BLaER1 treated with 17β-estradiol and CSF1 and Interleukin-3, amounts not matched to agents 10 nM and 100 nM (cell line): ENCODE data around the gene PPFIA2.

Source experiments
- H3K27ac ChIP-seq, 11 experiments: shearing (Covaris generic); formaldehyde crosslinking; 2 replicates each; pipeline ENCODE4 v1.8.1; 2022
- H3K27me3 ChIP-seq, 11 experiments: shearing (Covaris generic); formaldehyde crosslinking; 2 replicates each; pipeline ENCODE4 v1.8.1; 2022
- H3K36me3 ChIP-seq, 11 experiments: shearing (Covaris generic); formaldehyde crosslinking; 2 replicates each; pipeline ENCODE4 v1.8.1; 2022
- H3K4me1 ChIP-seq, 10 experiments: shearing (Covaris generic); formaldehyde crosslinking; 2 replicates each; pipeline ENCODE4 v1.8.1; 2022
- H3K4me2 ChIP-seq, 11 experiments: shearing (Covaris generic); formaldehyde crosslinking; 2 replicates each; pipeline ENCODE4 v1.8.1; 2022
- H3K4me3 ChIP-seq, 10 experiments: shearing (Covaris generic); formaldehyde crosslinking; 2 replicates each; pipeline ENCODE4 v1.8.1; 2022
- H3K9ac ChIP-seq, 11 experiments: shearing (Covaris generic); formaldehyde crosslinking; 2 replicates each; pipeline ENCODE4 v1.8.1; 2022
- H3K9me3 ChIP-seq, 11 experiments: shearing (Covaris generic); formaldehyde crosslinking; replicated peaks in 1 of 11; 2 replicates each; pipeline ENCODE4 v1.8.1; 2022
- H4K20me1 ChIP-seq, 11 experiments: shearing (Covaris generic); formaldehyde crosslinking; 2 replicates each; pipeline ENCODE4 v1.8.1; 2022
- Cebpa-rat ChIP-seq, 11 experiments: shearing (Covaris generic); IDR thresholded peaks; 2 replicates each; pipeline ENCODE4 v1.8.1; 2022

Gene PPFIA2

DNA sequence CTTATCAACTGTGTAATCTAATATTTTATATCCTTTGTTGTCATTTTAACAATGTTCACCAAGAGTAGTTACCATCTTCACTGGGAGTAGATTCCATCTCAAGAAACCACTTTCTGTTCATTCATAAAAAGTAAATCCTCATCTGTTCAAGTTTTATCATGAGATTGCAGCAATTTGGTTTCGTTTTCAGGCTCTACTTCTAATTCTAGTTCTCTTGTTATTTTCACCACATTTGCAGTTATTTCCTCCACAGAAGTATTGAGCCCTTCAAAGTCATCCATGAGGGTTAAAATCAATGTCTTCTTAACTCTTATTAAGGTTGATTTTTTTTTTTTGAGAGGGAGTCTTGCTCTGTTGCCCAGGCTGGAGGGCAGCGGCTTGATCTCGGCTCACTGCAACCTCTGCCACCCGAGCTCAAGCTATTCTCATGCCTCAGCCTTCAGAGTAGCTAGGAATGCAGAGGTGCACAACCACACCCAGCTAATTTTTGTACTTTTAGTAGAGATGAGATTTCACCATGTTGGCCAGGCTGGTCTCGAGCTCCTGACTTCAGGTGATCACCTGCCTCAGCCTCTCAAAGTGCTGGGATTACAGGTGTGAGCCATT lies 404.7 kb downstream of the PPFIA2 start:
- Histone ChIP-seq H3K27ac (no peak overlapping the region), H4K20me1 (no peaks in the 10 kb centered on the region), H3K27me3 (no peaks in the 10 kb centered on the region), H3K4me2 (no peak overlapping the region), H3K36me3 (no peaks in the 10 kb centered on the region), H3K9me3 (no peaks in the 10 kb centered on the region), H3K4me1 (no peaks in the 10 kb centered on the region), H3K4me3 (no peak overlapping the region), H3K9ac (no peak overlapping the region)
- no peak for TF ChIP-seq Cebpa-rat (IDR thresholded peaks at IDR 0.05)

GRCh38 chr12:81350309-81350708 lies 408.8 kb downstream of the PPFIA2 start:
- no peak for TF ChIP-seq Cebpa-rat (IDR thresholded peaks at IDR 0.05)
- H3K27me3 ChIP-seq, result no peaks in the 10 kb centered on the region
- H3K9me3 ChIP-seq, result no peaks in the 10 kb centered on the region
- H3K27ac ChIP-seq, result no peak overlapping the region
- H3K36me3 ChIP-seq, result no peaks in the 10 kb centered on the region
- no peaks in the 10 kb centered on the region for H3K4me1 ChIP-seq
- no peak overlapping the region for H3K4me3 ChIP-seq
- H4K20me1 ChIP-seq, result no peaks in the 10 kb centered on the region
- H3K4me2 ChIP-seq, result no peak overlapping the region
- no peak overlapping the region for H3K9ac ChIP-seq

- Histone ChIP-seq H3K4me1 (no peaks in the 10 kb centered on the region), H3K9me3 (no peaks in the 10 kb centered on the region), H3K27ac (no peak overlapping the region), H3K27me3 (no peaks in the 10 kb centered on the region), H3K9ac (no peak overlapping the region), H3K4me2 (no peak overlapping the region), H3K36me3 (no peaks in the 10 kb centered on the region), H3K4me3 (no peak overlapping the region), H4K20me1 (no peaks in the 10 kb centered on the region)
- no peak for TF ChIP-seq Cebpa-rat (IDR thresholded peaks at IDR 0.05)
These were observed 411.7 kb downstream of the PPFIA2 start for GRCh38 chr12:81347404-81347803.

- TF ChIP-seq Cebpa-rat (IDR thresholded peaks at IDR 0.05), result no peak
- no peaks in the 10 kb centered on the region for H3K9me3 ChIP-seq
- no peak overlapping the region for H3K9ac ChIP-seq
- no peak overlapping the region for H3K4me3 ChIP-seq
- H3K4me1 ChIP-seq, result no peaks in the 10 kb centered on the region
- H4K20me1 ChIP-seq, result no peaks in the 10 kb centered on the region
- H3K4me2 ChIP-seq, result no peak overlapping the region
- H3K27me3 ChIP-seq, result no peaks in the 10 kb centered on the region
- H3K36me3 ChIP-seq, result no peaks in the 10 kb centered on the region
- no peak overlapping the region for H3K27ac ChIP-seq
These were observed 418.2 kb downstream of the PPFIA2 start for GRCh38 chr12:81340910-81341309.

DNA sequence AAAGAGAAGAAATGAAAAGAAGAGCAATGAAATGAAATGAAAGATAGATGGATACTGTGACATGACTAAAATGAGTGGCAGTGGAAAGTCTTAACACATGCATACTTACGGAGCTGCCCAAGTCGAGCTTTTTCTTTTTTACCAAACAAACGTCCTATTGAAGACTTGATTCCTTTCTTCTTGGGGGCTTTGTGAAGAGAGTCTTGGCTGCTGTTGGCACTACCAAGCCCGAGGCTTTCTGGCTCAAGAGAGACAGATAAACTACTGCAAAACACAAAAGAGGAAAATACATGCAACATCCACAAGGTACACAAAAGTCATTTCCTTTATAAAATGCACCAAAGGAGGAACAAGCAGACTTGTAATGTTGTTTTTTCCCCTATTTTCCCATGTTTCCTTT lies 420.1 kb downstream of the PPFIA2 start:
- TF ChIP-seq Cebpa-rat (IDR thresholded peaks at IDR 0.05), result no peak
- H3K4me2 ChIP-seq, result no peak overlapping the region

GRCh38 chr12:81337886-81338285 lies 421.3 kb downstream of the PPFIA2 start:
- no peak for TF ChIP-seq Cebpa-rat (IDR thresholded peaks at IDR 0.05)
- Histone ChIP-seq H3K36me3 (no peaks in the 10 kb centered on the region), H3K27me3 (no peaks in the 10 kb centered on the region; a peak in 2 of 22 replicates), H3K9ac (no peak overlapping the region), H3K4me1 (peaks cover 0 to 9% (median 3%) of the 10 kb centered on the region in 10 experiments; a peak in 7 of 20 replicates), H3K4me2 (no peak overlapping the region), H3K9me3 (no peaks in the 10 kb centered on the region), H3K4me3 (no peak overlapping the region), H3K27ac (no peak overlapping the region), H4K20me1 (no peaks in the 10 kb centered on the region)

More for the DNA sequence above, 420.1 kb downstream of the PPFIA2 start:
- Histone ChIP-seq H3K4me1 (peaks cover 0 to 1% (median under 1%) of the 10 kb centered on the region in 10 experiments; a peak in 5 of 20 replicates), H3K9me3 (no peaks in the 10 kb centered on the region), H3K36me3 (no peaks in the 10 kb centered on the region), H3K4me3 (no peak overlapping the region), H3K9ac (no peak overlapping the region), H3K27me3 (no peaks in the 10 kb centered on the region), H3K27ac (no peak overlapping the region), H4K20me1 (no peaks in the 10 kb centered on the region)

DNA sequence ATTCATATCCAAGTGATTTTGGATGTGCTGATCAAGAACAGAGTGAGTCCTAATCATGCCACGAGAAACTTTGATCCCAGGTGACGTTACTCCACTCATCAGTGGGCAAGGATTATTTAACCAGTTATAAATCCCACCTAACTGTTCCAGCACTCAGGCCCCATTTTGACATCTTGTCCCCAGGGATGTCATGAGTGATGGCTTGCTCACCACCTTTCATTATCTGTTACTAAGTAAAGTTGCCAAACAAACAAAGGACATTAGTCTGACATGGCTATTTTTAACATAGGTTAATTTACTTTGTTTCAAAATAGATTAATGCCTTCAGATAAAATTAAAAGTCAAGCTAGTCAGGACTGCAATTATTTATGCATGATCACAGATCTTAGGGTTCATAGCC lies 425.3 kb downstream of the PPFIA2 start:
- Histone ChIP-seq H3K27ac (no peak overlapping the region), H3K4me2 (peak overlapping the region in 6 of 11 experiments; percentile 4 to 54 (median 26); a peak in 7 of 22 replicates), H3K9ac (no peak overlapping the region), H3K9me3 (no peaks in the 10 kb centered on the region), H4K20me1 (no peaks in the 10 kb centered on the region), H3K36me3 (no peaks in the 10 kb centered on the region), H3K4me1 (peaks cover 5 to 17% (median 12%) of the 10 kb centered on the region in 10 experiments; a peak in 17 of 20 replicates), H3K27me3 (no peaks in the 10 kb centered on the region; a peak in 2 of 22 replicates), H3K4me3 (no peak overlapping the region)
- no peak for TF ChIP-seq Cebpa-rat (IDR thresholded peaks at IDR 0.05)

GRCh38 chr12:81332054-81332453 lies 427.1 kb downstream of the PPFIA2 start:
- H3K27ac ChIP-seq, result no peak overlapping the region
- H4K20me1 ChIP-seq, result no peaks in the 10 kb centered on the region
- H3K36me3 ChIP-seq, result no peaks in the 10 kb centered on the region
- no peak overlapping the region for H3K9ac ChIP-seq
- no peaks in the 10 kb centered on the region for H3K9me3 ChIP-seq
- H3K27me3 ChIP-seq, result no peaks in the 10 kb centered on the region; a peak in 2 of 22 replicates
- peaks cover 5 to 17% (median 12%) of the 10 kb centered on the region in 10 experiments; a peak in 17 of 20 replicates for H3K4me1 ChIP-seq
- no peak for TF ChIP-seq Cebpa-rat (IDR thresholded peaks at IDR 0.05)
- no peak overlapping the region for H3K4me3 ChIP-seq
- peak overlapping the region in 6 of 11 experiments; percentile 5 to 52 (median 40); a peak in 7 of 22 replicates for H3K4me2 ChIP-seq

- no peaks in the 10 kb centered on the region for H3K9me3 ChIP-seq
- H3K27ac ChIP-seq, result no peak overlapping the region
- H3K4me3 ChIP-seq, result no peak overlapping the region
- H3K4me2 ChIP-seq, result no peak overlapping the region
- H3K4me1 ChIP-seq, result peaks cover 5 to 17% (median 12%) of the 10 kb centered on the region in 10 experiments; a peak in 17 of 20 replicates
- H3K27me3 ChIP-seq, result no peaks in the 10 kb centered on the region; a peak in 2 of 22 replicates
- no peaks in the 10 kb centered on the region for H3K36me3 ChIP-seq
- no peak for TF ChIP-seq Cebpa-rat (IDR thresholded peaks at IDR 0.05)
- no peak overlapping the region for H3K9ac ChIP-seq
- no peaks in the 10 kb centered on the region for H4K20me1 ChIP-seq
These were observed 428.7 kb downstream of the PPFIA2 start for GRCh38 chr12:81330480-81330879.

- Histone ChIP-seq H3K4me3 (no peak overlapping the region), H3K4me2 (no peak overlapping the region), H3K9ac (no peak overlapping the region), H3K27me3 (no peaks in the 10 kb centered on the region; a peak in 2 of 22 replicates), H4K20me1 (no peaks in the 10 kb centered on the region), H3K9me3 (no peaks in the 10 kb centered on the region), H3K36me3 (no peaks in the 10 kb centered on the region), H3K27ac (no peak overlapping the region), H3K4me1 (peaks cover 5 to 17% (median 12%) of the 10 kb centered on the region in 10 experiments; a peak in 17 of 20 replicates)
- no peak for TF ChIP-seq Cebpa-rat (IDR thresholded peaks at IDR 0.05)
These were observed 430.1 kb downstream of the PPFIA2 start for GRCh38 chr12:81329085-81329484.
